HG02610 (cell line): ENCODE measurements around the gene IKZF5.

Source experiments
- ATAC-seq: cut with Tn5 transposase; IDR thresholded peaks from one replicate; pipeline ENCODE4 v1.9.1; 2021; ENCODE audit warnings: mild to moderate bottlenecking, moderate library complexity; ENCODE audit not compliant: unreplicated experiment

The IKZF5 gene

GRCh38 chr10:122983898-122984297 lies 24.7 kb downstream of the IKZF5 start:
- no peak for ATAC-seq

- no peak for ATAC-seq
Observed at GRCh38 chr10:122981066-122981464, 27.5 kb downstream of the IKZF5 start.

GRCh38 chr10:122980209-122981065 lies 28.2 kb downstream of the IKZF5 start, which contains the start of gene PSTK:
TSS of gene PSTK (plus strand) at chr10:122980401. CDS start at chr10:122980480, 79 bp downstream.
- peak; percentile 95 for ATAC-seq

DNA sequence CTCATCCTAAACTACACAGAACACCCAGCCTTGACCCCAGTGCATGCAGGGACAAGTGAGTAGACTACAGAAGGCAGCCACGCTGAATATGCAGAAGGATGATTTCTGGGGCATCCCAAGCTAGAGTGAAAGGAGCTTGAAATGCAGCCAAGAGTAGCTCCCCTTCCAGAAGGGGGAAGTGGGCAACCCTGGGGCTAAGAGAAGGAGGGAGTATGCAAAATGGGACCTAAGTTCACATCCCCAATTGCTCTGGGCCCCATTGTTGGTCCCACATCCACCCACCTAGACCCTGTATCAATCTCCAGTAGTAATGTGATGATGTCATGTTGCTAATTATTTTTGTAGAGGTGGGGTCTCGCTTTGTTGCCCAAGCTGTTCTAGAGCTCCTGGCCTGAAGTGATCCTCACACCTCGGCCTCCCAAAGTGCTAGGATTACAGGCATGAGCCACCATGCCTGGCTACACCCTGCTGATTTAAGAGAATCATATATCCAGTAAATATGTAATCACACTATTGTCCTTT lies 34.0 kb downstream of the IKZF5 start:
- ATAC-seq = no peak

- no peak for ATAC-seq
Observed at GRCh38 chr10:122974023-122974422, 34.6 kb downstream of the IKZF5 start.

DNA sequence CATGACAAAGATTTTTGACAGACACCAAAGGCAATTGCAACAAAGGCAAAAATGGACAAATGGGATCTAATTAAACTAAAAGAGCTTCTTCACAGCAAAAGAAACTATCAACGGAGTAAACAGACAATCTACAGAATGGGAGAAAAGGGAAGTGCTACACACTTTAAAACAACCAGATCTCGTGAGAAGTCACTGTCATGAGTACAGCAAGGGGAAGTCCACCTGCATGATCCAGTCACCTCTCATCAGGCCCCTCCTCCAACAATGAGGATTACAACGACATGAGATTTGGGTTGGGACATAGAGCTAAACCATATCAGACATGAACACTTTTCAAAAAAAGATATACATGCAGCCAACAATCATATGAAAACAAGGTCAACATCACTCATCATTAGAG lies 39.9 kb downstream of the IKZF5 start:
- ATAC-seq = no peak

GRCh38 chr10:122966879-122967278 lies 41.7 kb downstream of the IKZF5 start:
- ATAC-seq = no peak

DNA sequence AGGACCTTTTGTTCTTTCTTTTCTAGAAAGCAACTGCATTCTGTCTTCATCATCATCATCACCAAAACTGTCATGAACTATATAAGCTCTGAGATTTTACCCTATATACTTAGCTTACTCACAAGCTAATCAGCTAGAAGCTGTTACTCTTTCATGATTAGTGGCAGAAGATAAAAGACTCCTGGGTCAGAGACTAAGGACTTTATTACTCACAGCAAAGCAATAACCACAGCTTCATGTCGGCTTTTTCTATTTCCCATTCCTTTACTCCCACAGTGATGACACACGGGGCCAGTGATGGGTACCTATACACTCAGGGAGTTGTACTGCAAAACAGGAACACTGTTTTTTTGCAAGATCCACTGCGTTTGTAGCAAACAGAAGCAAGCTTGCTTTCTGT lies 46.2 kb downstream of the IKZF5 start:
- ATAC-seq = no peak

DNA sequence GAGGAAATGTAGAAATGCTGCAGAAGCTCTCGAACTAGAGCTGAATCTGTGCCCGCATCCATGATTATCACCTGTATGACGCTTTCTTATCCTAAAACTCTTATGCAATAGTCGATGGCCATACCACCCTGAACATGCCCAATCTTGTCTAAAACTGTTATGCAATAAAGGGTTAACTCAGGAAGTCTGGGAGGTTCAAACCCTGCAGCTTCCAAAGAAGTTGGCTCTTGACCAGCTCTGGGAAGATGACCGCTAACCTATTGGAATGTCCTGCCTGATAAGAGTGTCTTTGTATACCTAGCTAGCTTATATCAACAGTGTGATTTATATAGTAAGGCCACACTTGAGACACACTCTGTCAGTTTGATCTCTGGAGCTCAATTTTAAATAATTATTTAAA lies 51.1 kb downstream of the IKZF5 start:
- no peak for ATAC-seq

DNA sequence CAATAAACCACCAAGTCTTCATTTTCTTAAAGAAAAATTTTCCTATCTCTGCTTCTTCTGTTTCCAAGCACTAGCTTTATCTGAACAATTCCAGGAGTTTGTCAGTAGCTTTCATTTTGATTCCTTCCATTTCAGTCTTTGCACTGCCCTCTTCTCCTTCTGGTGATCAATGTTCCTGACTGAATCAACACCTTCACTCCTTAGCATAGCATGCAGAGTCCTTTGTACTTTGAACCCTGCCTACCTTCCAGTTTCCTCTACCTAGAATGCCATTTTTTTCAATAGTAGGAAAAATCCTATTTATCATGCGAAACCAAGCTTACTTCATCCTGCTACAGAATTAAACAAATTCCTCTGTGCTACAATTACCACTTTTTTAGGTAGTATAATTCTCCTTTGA lies 52.7 kb downstream of the IKZF5 start:
- no peak for ATAC-seq

DNA sequence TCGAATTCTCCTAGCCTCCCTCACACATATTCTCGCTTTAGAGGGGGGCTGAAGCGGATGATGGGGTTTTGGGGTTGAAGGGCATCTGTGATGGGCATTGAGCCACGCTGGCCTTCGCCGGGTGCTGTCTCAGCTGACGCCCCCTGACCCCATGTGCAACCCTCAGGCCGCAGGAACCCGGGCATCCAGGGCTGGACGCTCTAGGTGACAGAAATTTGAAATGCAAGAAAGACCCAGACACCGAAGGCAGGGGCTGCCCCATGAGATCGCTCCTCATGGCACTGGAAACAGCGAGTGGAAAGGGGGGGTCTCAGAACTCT lies 53.9 kb downstream of the IKZF5 start:
- no peak for ATAC-seq

DNA sequence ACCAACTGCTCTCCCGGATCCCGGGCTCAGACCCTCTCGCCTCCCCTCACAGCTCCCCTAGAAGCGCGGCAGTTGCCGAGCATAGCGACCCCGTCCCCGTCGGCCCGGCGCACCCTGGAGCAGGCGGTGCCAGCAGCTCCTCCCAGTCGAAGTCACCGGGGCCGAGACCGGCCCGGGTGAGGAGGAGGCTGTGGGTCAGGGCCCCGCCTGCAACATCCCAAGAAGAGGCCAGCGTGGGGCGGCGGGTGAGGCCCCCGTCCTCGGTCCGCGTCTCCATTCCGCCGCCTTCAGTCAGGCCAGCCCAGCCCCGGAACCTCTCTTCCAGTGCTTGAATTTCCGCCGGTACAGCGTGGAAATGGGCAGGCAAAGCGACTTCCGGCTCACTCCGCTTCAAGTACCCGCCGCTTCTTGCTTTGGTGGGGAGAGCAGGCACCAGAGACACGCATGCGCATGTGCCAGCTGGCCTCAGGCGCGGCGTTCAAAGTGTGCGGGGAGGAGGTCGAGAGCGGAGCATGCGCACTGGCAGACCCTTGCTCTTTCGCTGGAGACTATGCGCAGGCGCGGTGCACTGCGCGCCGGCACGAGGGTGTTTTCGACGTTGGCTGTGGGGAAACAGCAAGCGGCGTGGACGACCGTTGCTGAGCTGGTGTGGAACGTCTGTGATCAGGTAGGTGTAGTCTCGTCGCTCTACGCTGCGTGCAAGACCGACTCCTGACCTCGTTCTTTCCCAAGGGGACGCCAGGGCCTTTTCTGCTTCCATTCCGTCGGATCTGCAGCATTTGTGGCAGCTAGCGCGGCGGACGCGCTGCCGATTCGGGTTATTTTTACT lies 54.5 kb downstream of the IKZF5 start, which contains the start of gene C10orf88:
Gene C10orf88 (minus strand): TSS at position 326 of the 829 bp plus-strand sequence. CDS start 49 bp downstream, at position 277.
- ATAC-seq = peak; percentile 97

DNA sequence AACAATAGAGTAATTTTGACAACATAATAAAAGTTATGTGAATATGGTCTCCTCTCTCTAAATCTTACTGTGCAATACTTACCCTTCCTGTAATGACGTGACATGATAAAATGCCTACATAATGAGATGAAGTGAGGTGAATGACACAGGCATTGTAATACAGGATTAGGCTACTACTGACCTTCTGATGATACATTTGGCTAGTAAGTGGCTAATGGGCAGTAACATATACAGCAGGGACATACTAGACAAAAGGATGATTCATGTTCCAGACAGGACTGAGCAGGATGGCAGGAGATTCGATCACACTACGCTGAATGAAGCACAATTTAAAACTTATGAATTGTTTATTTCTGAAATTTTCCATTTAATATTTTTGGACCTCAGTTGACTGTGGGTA lies 59.3 kb downstream of the IKZF5 start:
- ATAC-seq = no peak
